ENCODE results near the gene CDHR3. TPM values are rescaled to one million over a fixed set of nuclear protein-coding genes. Genes with fewer than 3 reads are reported as not detected.

CDHR3 gene
- total and polyA plus RNA-seq, 4 donors, result 10.5 to 80.3 (median 36.0) TPM

GRCh38 chr7:106047818-106048705 is 85.0 kb downstream of the CDHR3 start:
- no peak for TF ChIP-seq CTCF (IDR thresholded peaks at IDR 0.05; ENCODE audit: control extremely low read depth, extremely low read depth)
- DNase-seq, result no peak
- Histone ChIP-seq H3K27ac (ENCODE audit: low read depth in 1 of 2, low read length in 1 of 2) (no peak overlapping the region), H3K4me1 (ENCODE audit: control insufficient read depth in 5 of 5, insufficient read depth in 5 of 5, low read length in 5 of 5) (peaks cover 0 to 27% (median 0%) of the 10 kb centered on the region in 5 donors), H3K9ac (ENCODE audit: insufficient read depth in 1 of 2, low read length in 2 of 2) (no peak overlapping the region), H3K9me3 (ENCODE audit: control insufficient read depth in 4 of 4, insufficient read depth in 3 of 4, low read length in 3 of 4) (no peaks in the 10 kb centered on the region), H3K27me3 (ENCODE audit: control insufficient read depth in 3 of 3, insufficient read depth in 3 of 3, low read length in 2 of 3) (no peaks in the 10 kb centered on the region), H3K4me3 (no peak overlapping the region), H3K36me3 (ENCODE audit: control insufficient read depth in 4 of 4, insufficient read depth in 4 of 4, low read length in 4 of 4) (no peaks in the 10 kb centered on the region)
- 84 to 92% methylated on average over 10 of the region's 10 CpGs for WGBS, 2 donors
- no peak for ATAC-seq (ENCODE audit: insufficient read depth, low FRiP score)

GRCh38 chr7:106048706-106049020 is 85.6 kb downstream of the CDHR3 start:
- 94 to 96% methylated on average over 2 of the region's 2 CpGs for WGBS, 2 donors
- H3K4me1 ChIP-seq (ENCODE audit: control insufficient read depth in 5 of 5, insufficient read depth in 5 of 5, low read length in 5 of 5), result peaks cover 0 to 27% (median 0%) of the 10 kb centered on the region in 5 donors
- no peak for TF ChIP-seq CTCF (IDR thresholded peaks at IDR 0.05; ENCODE audit: control extremely low read depth, extremely low read depth)
- no peaks in the 10 kb centered on the region for H3K27me3 ChIP-seq (ENCODE audit: control insufficient read depth in 3 of 3, insufficient read depth in 3 of 3, low read length in 2 of 3)
- DNase-seq (no peak), ATAC-seq (ENCODE audit: insufficient read depth, low FRiP score) (no peak)
- H3K36me3 ChIP-seq (ENCODE audit: control insufficient read depth in 4 of 4, insufficient read depth in 4 of 4, low read length in 4 of 4), result no peaks in the 10 kb centered on the region
- no peak overlapping the region for H3K9ac ChIP-seq (ENCODE audit: insufficient read depth in 1 of 2, low read length in 2 of 2)
- no peak overlapping the region for H3K4me3 ChIP-seq
- H3K27ac ChIP-seq (ENCODE audit: low read depth in 1 of 2, low read length in 1 of 2), result no peak overlapping the region
- H3K9me3 ChIP-seq (ENCODE audit: control insufficient read depth in 4 of 4, insufficient read depth in 3 of 4, low read length in 3 of 4), result no peaks in the 10 kb centered on the region

GRCh38 chr7:106049139-106049752 is 86.2 kb downstream of the CDHR3 start:
- no peak for TF ChIP-seq CTCF (IDR thresholded peaks at IDR 0.05; ENCODE audit: control extremely low read depth, extremely low read depth)
- no peaks in the 10 kb centered on the region for H3K9me3 ChIP-seq (ENCODE audit: control insufficient read depth in 4 of 4, insufficient read depth in 3 of 4, low read length in 3 of 4)
- no peak overlapping the region for H3K9ac ChIP-seq (ENCODE audit: insufficient read depth in 1 of 2, low read length in 2 of 2)
- ATAC-seq (ENCODE audit: insufficient read depth, low FRiP score) (no peak), DNase-seq (no peak)
- no peaks in the 10 kb centered on the region for H3K36me3 ChIP-seq (ENCODE audit: control insufficient read depth in 4 of 4, insufficient read depth in 4 of 4, low read length in 4 of 4)
- H3K4me3 ChIP-seq, result no peak overlapping the region
- H3K27me3 ChIP-seq (ENCODE audit: control insufficient read depth in 3 of 3, insufficient read depth in 3 of 3, low read length in 2 of 3), result no peaks in the 10 kb centered on the region
- no peak overlapping the region for H3K27ac ChIP-seq (ENCODE audit: low read depth in 1 of 2, low read length in 1 of 2)
- H3K4me1 ChIP-seq (ENCODE audit: control insufficient read depth in 5 of 5, insufficient read depth in 5 of 5, low read length in 5 of 5), result peaks cover 0 to 27% (median 0%) of the 10 kb centered on the region in 5 donors
- 88 to 89% methylated on average over 9 of the region's 9 CpGs for WGBS, 2 donors
